H1 (cell line): ENCODE measurements around the gene TBCEL. TPM values are rescaled to one million over a fixed set of nuclear protein-coding genes. Genes with fewer than 3 reads are reported as not detected.

Experiments
- CTCF ChIA-PET: fragments of 300-600 bp; sonication (Branson Sonifier 250); formaldehyde crosslinking; loops from one replicate; lab custom pipeline; 2021; ENCODE audit not compliant: partially characterized antibody; lab: Charles Lee
- POLR2A ChIA-PET: fragments of 300-600 bp; sonication (Branson Sonifier 250); formaldehyde crosslinking; loops from one replicate; lab custom pipeline; 2021; ENCODE audit warnings: inconsistent platforms; ENCODE audit not compliant: partially characterized antibody; lab: Charles Lee
- DNase-seq, 2 experiments: peaks; one replicate each; pipeline versions ENCODE4 v3.0.0 to v3.0.0-alpha.2; 2010 to 2022; ENCODE audit warnings: low spot score in 2 of 2, low read depth in 1 of 2, mixed read lengths in 1 of 2
- FAIRE-seq: peaks from 2 replicates; lab custom pipeline; 2011; peaks lifted over from hg19 to GRCh38; lab: Jason Lieb, UNC
- H2AFZ ChIP-seq: 2 replicates; pipeline ENCODE4 v1.8.1; 2012; ENCODE audit warnings: low read length, inconsistent platforms
- H2AK5ac ChIP-seq: 2 replicates; pipeline ENCODE4 v1.6.1; 2013; ENCODE audit warnings: low read depth, low read length
- H2BK120ac ChIP-seq: replicated peaks from 2 replicates; pipeline ENCODE3; 2013; ENCODE audit warnings: low read depth, low read length, inconsistent platforms
- H2BK12ac ChIP-seq: 2 replicates; pipeline ENCODE4 v1.6.1; 2013; ENCODE audit warnings: low read depth, low read length
- H2BK15ac ChIP-seq: 2 replicates; pipeline ENCODE4 v1.6.1; 2013; ENCODE audit warnings: low read length
- H2BK20ac ChIP-seq: 2 replicates; pipeline ENCODE4 v1.6.1; 2013; ENCODE audit warnings: low read length
- H2BK5ac ChIP-seq: 2 replicates; pipeline ENCODE4 v1.6.1; 2013; ENCODE audit warnings: low read depth, low read length
- H3K14ac ChIP-seq: 2 replicates; pipeline ENCODE4 v1.6.1; 2013; ENCODE audit warnings: inconsistent platforms; ENCODE audit not compliant: insufficient read length
- H3K18ac ChIP-seq: 2 replicates; pipeline ENCODE4 v1.6.1; 2013; ENCODE audit warnings: low read length; ENCODE audit errors: extremely low read depth
- H3K23ac ChIP-seq: 2 replicates; pipeline ENCODE4 v1.6.1; 2013; ENCODE audit warnings: inconsistent platforms; ENCODE audit not compliant: insufficient read length
- H3K23me2 ChIP-seq: 2 replicates; pipeline ENCODE4 v1.6.1; 2013; ENCODE audit warnings: low read depth, low read length
- H3K27ac ChIP-seq: 2 replicates; pipeline ENCODE4 v1.6.1; 2011; ENCODE audit warnings: low read depth, low read length, inconsistent platforms
- H3K27me3 ChIP-seq, 4 experiments: replicated peaks in 1 of 4; 1 replicate in 1 of 4; 2 replicates in 3 of 4; pipeline versions ENCODE4 v1.6.1 to v1.8.1; 2011 to 2013; ENCODE audit warnings: low read length in 3 of 4, mild to moderate bottlenecking in 3 of 4, inconsistent platforms in 2 of 4, mixed read lengths in 2 of 4, moderate library complexity in 1 of 4; ENCODE audit not compliant: control insufficient read depth in 3 of 4, insufficient read depth in 3 of 4; ENCODE audit errors: extremely low read depth in 1 of 4
- H3K36me3 ChIP-seq, 4 experiments: 2 replicates each; pipeline versions ENCODE4 v1.6.1 to v1.8.1; 2011 to 2013; ENCODE audit warnings: mild to moderate bottlenecking in 4 of 4, low read length in 3 of 4, moderate library complexity in 2 of 4, control low read depth in 1 of 4, inconsistent platforms in 1 of 4; ENCODE audit not compliant: insufficient read depth in 4 of 4, control insufficient read depth in 2 of 4
- H3K4ac ChIP-seq: replicated peaks from 2 replicates; pipeline ENCODE3; 2013; ENCODE audit warnings: low read length, low read depth, mixed read lengths, inconsistent platforms; ENCODE audit not compliant: insufficient read length
- H3K4me1 ChIP-seq, 4 experiments: replicated peaks in 1 of 4; 1 replicate in 1 of 4; 2 replicates in 3 of 4; pipeline versions ENCODE4 v1.6.1 to v1.8.1; 2011 to 2013; ENCODE audit warnings: low read length in 3 of 4, inconsistent platforms in 2 of 4, mixed read lengths in 1 of 4; ENCODE audit not compliant: insufficient read depth in 4 of 4, control insufficient read depth in 3 of 4
- H3K4me2 ChIP-seq, 2 experiments: 2 replicates each; pipeline versions ENCODE4 v1.6.1 to v1.8.1; 2011 to 2013; ENCODE audit warnings: low read depth in 2 of 2, low read length in 2 of 2, control low read depth in 1 of 2, inconsistent platforms in 1 of 2, mild to moderate bottlenecking in 1 of 2; ENCODE audit not compliant: insufficient read depth in 1 of 2
- H3K4me3 ChIP-seq, 4 experiments: fragments of 200-600, 300-600 bp in 1 of 4; sonication (generic), shearing (Covaris generic), sonication (Bioruptor Twin) in 1 of 4; 2 replicates each; pipeline versions ENCODE4 v1.5.1 to v1.8.1; 2011 to 2016; ENCODE audit warnings: low read length in 4 of 4, low read depth in 3 of 4, control low read depth in 2 of 4, inconsistent platforms in 2 of 4, mild to moderate bottlenecking in 2 of 4, mixed read lengths in 1 of 4, moderate library complexity in 1 of 4; ENCODE audit not compliant: insufficient read depth in 2 of 4; ENCODE audit errors: extremely low read depth in 1 of 4
- H3K56ac ChIP-seq: replicated peaks from 2 replicates; pipeline ENCODE3; 2013; ENCODE audit warnings: low read depth, mild to moderate bottlenecking, mixed read lengths, low read length, inconsistent platforms; ENCODE audit not compliant: insufficient read length
- H3K79me1 ChIP-seq: 2 replicates; pipeline ENCODE4 v1.6.1; 2013; ENCODE audit warnings: low read depth, low read length, control low read depth
- H3K79me2 ChIP-seq, 2 experiments: 2 replicates each; pipeline versions ENCODE4 v1.6.1 to v1.8.1; 2012 to 2013; ENCODE audit warnings: low read length in 2 of 2, mild to moderate bottlenecking in 2 of 2, inconsistent platforms in 1 of 2; ENCODE audit not compliant: insufficient read depth in 2 of 2, control insufficient read depth in 1 of 2
- H3K9ac ChIP-seq, 4 experiments: replicated peaks in 1 of 4; 1 replicate in 1 of 4; 2 replicates in 3 of 4; pipeline versions ENCODE4 v1.6.1 to v1.8.1; 2011 to 2013; ENCODE audit warnings: low read depth in 3 of 4, low read length in 3 of 4, control low read depth in 2 of 4, mild to moderate bottlenecking in 2 of 4, moderate library complexity in 2 of 4, inconsistent platforms in 1 of 4; ENCODE audit errors: extremely low read depth in 1 of 4
- H3K9me3 ChIP-seq, 2 experiments: 2 replicates each; pipeline versions ENCODE4 v1.6.1 to v1.8.1; 2012 to 2013; ENCODE audit warnings: mild to moderate bottlenecking in 2 of 2, moderate library complexity in 2 of 2, control low read depth in 1 of 2, inconsistent platforms in 1 of 2, low read depth in 1 of 2, low read length in 1 of 2, mixed read lengths in 1 of 2; ENCODE audit not compliant: insufficient read depth in 2 of 2
- H4K20me1 ChIP-seq, 2 experiments: replicated peaks in 1 of 2; 2 replicates each; pipeline versions ENCODE3 to v1.8.1; 2011 to 2013; ENCODE audit warnings: inconsistent platforms in 2 of 2, low read length in 2 of 2, mild to moderate bottlenecking in 1 of 2; ENCODE audit not compliant: insufficient read depth in 2 of 2, control insufficient read depth in 1 of 2
- H4K5ac ChIP-seq: 2 replicates; pipeline ENCODE4 v1.6.1; 2013; ENCODE audit warnings: low read length, low read depth, mixed read lengths, inconsistent platforms; ENCODE audit not compliant: insufficient read length
- H4K8ac ChIP-seq: 2 replicates; pipeline ENCODE4 v1.8.0; 2013; ENCODE audit warnings: mild to moderate bottlenecking, moderate library complexity, low read length, inconsistent platforms; ENCODE audit not compliant: insufficient read depth; ENCODE audit errors: extremely low read depth
- H4K91ac ChIP-seq: replicated peaks from 2 replicates; pipeline ENCODE3; 2013; ENCODE audit warnings: low read length, mixed read lengths, inconsistent platforms; ENCODE audit not compliant: insufficient read length
- BACH1 ChIP-seq: IDR thresholded peaks from 2 replicates; pipeline ENCODE4 v1.6.1; 2012; ENCODE audit warnings: low read length, improper control_type of control experiment
- CEBPB ChIP-seq: IDR thresholded peaks from 2 replicates; pipeline ENCODE4 v1.6.1; 2012; ENCODE audit warnings: low read depth, low read length
- CTBP2 ChIP-seq: IDR thresholded peaks from 2 replicates; pipeline ENCODE4 v1.7.0; 2011; ENCODE audit warnings: borderline replicate concordance, mild to moderate bottlenecking, moderate library complexity, mixed read lengths, low read length; ENCODE audit not compliant: insufficient read depth, insufficient read length
- GABPA ChIP-seq: IDR thresholded peaks from 2 replicates; pipeline ENCODE4 v1.6.1; 2011; ENCODE audit warnings: mild to moderate bottlenecking, low read length, moderate library complexity, borderline replicate concordance; ENCODE audit not compliant: insufficient read depth
- JUN ChIP-seq: IDR thresholded peaks from 2 replicates; pipeline ENCODE4 v1.6.1; 2011; ENCODE audit warnings: low read depth, mild to moderate bottlenecking, improper control_type of control experiment, low read length
- KDM4A ChIP-seq: IDR thresholded peaks from one replicate; pipeline ENCODE4 v1.7.1; 2012; ENCODE audit warnings: low read depth, mild to moderate bottlenecking, moderate library complexity, low read length, inconsistent platforms; ENCODE audit not compliant: severe bottlenecking
- POLR2AphosphoS5 ChIP-seq: IDR thresholded peaks from 2 replicates; pipeline ENCODE4 v1.6.1; 2011; ENCODE audit warnings: low read depth, low read length
- SP2 ChIP-seq: IDR thresholded peaks from 2 replicates; pipeline ENCODE4 v1.6.1; 2012; ENCODE audit warnings: mild to moderate bottlenecking, low read length, inconsistent platforms
- ZNF274 ChIP-seq: IDR thresholded peaks from 2 replicates; pipeline ENCODE4 v1.7.0; 2012; ENCODE audit warnings: low read length, borderline replicate concordance; ENCODE audit errors: extremely low read depth
- WGBS, 2 experiments: shearing (Covaris generic) in 1 of 2; methylation state at CpG; one replicate each; pipeline versions ENCODE4 v1.1.6 to v1.1.7; 2013 to 2015; ENCODE audit warnings: low lambda C conversion rate in 2 of 2, mixed read lengths in 2 of 2, inconsistent platforms in 1 of 2, low coverage in 1 of 2, missing lambda C conversion rate in 1 of 2; ENCODE audit not compliant: insufficient replicate concordance in 2 of 2, insufficient coverage in 1 of 2, insufficient read length in 1 of 2; ENCODE audit errors: extremely low coverage in 1 of 2, missing lambda C conversion rate in 1 of 2; 5-methylcytosine and 5-hydroxymethylcytosine counted together
- polyA plus RNA-seq, 7 experiments: library from polyadenylated mRNA; depleted of rRNA in 3 of 7; stranded (reverse) in 5 of 7; unstranded in 2 of 7; fragments of >200 nt in 5 of 7; fragments of 200-250 nt in 2 of 7; gene quantifications; 1 replicate in 5 of 7; 2 replicates in 1 of 7; 4 replicates in 1 of 7; pipeline versions ENCODE4 v1.2.1 to v1.2.3, GENCODE V29; 2011 to 2013; ENCODE audit warnings: missing spikeins in 2 of 7, mixed read lengths in 2 of 7
- total RNA-seq: library from RNA; stranded (reverse); fragmentation: NEBNext Ultra II Directional; extraction: Animal tissue kit (Norgen Biotek cat#: 25700); gene quantifications from 2 replicates; pipeline ENCODE4 v1.2.1, GENCODE V29; 2021
- TF ChIP-seq, protein P1 (sequence below): IDR thresholded peaks from 2 replicates; pipeline ENCODE4 v1.6.1; 2011; ENCODE audit warnings: low read length, improper control_type of control experiment
- TF ChIP-seq, protein P2 (sequence below): IDR thresholded peaks from 2 replicates; pipeline ENCODE4 v1.6.1; 2012; ENCODE audit warnings: inconsistent platforms

TBCEL gene
- total and polyA plus RNA-seq, 2 of the 8 experiments (the other 6 are each of a cell fraction or from before 2014, with no cell fraction given) = 3.9 to 16.0 TPM

DNA sequence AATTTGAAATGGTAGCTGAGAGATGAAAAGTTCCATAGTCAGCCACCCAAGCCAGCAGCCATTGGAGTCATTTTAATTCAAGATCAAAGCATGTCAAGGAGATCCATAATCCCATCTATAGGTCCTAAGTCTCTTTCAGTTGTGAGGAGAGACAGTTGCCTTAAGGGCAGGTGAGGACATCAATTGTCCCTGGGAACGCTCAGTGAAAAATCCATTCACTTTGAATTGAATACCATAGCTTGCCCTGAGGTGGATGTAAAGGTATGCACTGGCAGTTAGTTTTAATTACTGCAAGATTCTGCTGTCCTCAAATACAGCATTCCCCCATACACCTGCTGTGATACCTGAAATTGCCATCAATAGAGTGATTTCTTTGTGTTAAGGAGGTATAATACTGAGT, 25.3 kb upstream of the TBCEL start:
- 96% methylated on average over 1 of the region's 1 CpG; no CpG with 5 or more reads in 1 of the 2 experiments for WGBS, 2 experiments
- H3K4me1 ChIP-seq = peaks cover 0 to 4% (median under 1%) of the 10 kb centered on the region in 4 experiments; a peak in 4 of 7 replicates
- H3K9me3 ChIP-seq = no peaks in the 10 kb centered on the region
- no peaks in the 10 kb centered on the region for H3K79me2 ChIP-seq
- no peak overlapping the region for H3K9ac ChIP-seq
- H3K23ac ChIP-seq = peak overlapping the region; percentile 62
- H3K27me3 ChIP-seq = no peaks in the 10 kb centered on the region; a peak in 1 of 7 replicates
- H3K4me3 ChIP-seq = no peak overlapping the region
- no peak overlapping the region for H4K5ac ChIP-seq
- no peak overlapping the region for H4K8ac ChIP-seq
- no peak overlapping the region for H3K4ac ChIP-seq
- FAIRE-seq (no peak), DNase-seq (no peak)
- H2BK12ac ChIP-seq = no peak overlapping the region
- H4K91ac ChIP-seq = no peak overlapping the region
- no peak overlapping the region for H3K18ac ChIP-seq
- no peaks in the 10 kb centered on the region for H3K79me1 ChIP-seq
- no peak overlapping the region for H2BK20ac ChIP-seq
- H2BK15ac ChIP-seq = no peak overlapping the region
- no peak overlapping the region for H3K56ac ChIP-seq
- no peaks in the 10 kb centered on the region for H3K23me2 ChIP-seq
- H2AK5ac ChIP-seq = no peak overlapping the region
- H3K36me3 ChIP-seq = no peaks in the 10 kb centered on the region
- no peak overlapping the region for H2BK120ac ChIP-seq
- H3K27ac ChIP-seq = no peak overlapping the region
- H2BK5ac ChIP-seq = no peak overlapping the region
- ChIA-PET CTCF (interaction anchor here (1.1 to 2.6 kb wide), 6 partner anchors 14 to 196 kb away, joined by 3 to 11 read pairs (median 4); no protein-coding TSS in a partner anchor), POLR2A (interaction anchor here (1.7 kb wide), 1 partner anchor 10 kb away, joined by 5 read pairs; no protein-coding TSS in a partner anchor)
- no peak overlapping the region for H2AFZ ChIP-seq
- no peak overlapping the region for H3K14ac ChIP-seq
- H3K4me2 ChIP-seq = no peak overlapping the region
- no peaks in the 10 kb centered on the region for H4K20me1 ChIP-seq
- TF ChIP-seq SP2 (no peak), BACH1 (no peak), GABPA (no peak), KDM4A (no peak), ZNF274 (no peak), CEBPB (no peak), POLR2AphosphoS5 (no peak), JUN (no peak), CTBP2 (no peak)
- TF ChIP-seq, protein P1, sequence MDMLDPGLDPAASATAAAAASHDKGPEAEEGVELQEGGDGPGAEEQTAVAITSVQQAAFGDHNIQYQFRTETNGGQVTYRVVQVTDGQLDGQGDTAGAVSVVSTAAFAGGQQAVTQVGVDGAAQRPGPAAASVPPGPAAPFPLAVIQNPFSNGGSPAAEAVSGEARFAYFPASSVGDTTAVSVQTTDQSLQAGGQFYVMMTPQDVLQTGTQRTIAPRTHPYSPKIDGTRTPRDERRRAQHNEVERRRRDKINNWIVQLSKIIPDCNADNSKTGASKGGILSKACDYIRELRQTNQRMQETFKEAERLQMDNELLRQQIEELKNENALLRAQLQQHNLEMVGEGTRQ = no peak
- TF ChIP-seq, protein P2, sequence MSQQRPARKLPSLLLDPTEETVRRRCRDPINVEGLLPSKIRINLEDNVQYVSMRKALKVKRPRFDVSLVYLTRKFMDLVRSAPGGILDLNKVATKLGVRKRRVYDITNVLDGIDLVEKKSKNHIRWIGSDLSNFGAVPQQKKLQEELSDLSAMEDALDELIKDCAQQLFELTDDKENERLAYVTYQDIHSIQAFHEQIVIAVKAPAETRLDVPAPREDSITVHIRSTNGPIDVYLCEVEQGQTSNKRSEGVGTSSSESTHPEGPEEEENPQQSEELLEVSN = no peak
